Spleen (tissue), 11 donors: ENCODE data around the gene NPW. TPM values are rescaled to one million over a fixed set of nuclear protein-coding genes. Genes with fewer than 3 reads are reported as not detected.

Experiments used
- DNase-seq: peaks from one replicate; pipeline ENCODE4 v3.0.0-alpha.2; 2020
- H3K27ac ChIP-seq, 8 donors: fragments of 200-600 bp; sonication (generic) in 7 of 8; 1 replicate in 4 of 8; 2 replicates in 4 of 8; pipeline versions ENCODE4 v1.5.0 to v1.8.0; 2016 to 2021; ENCODE audit warnings: inconsistent platforms in 4 of 8, mild to moderate bottlenecking in 4 of 8, moderate library complexity in 1 of 8
- H3K27me3 ChIP-seq, 7 donors: fragments of 200-600 bp; sonication (generic) in 6 of 7; replicated peaks in 1 of 7; 1 replicate in 4 of 7; 2 replicates in 3 of 7; pipeline versions ENCODE4 v1.5.0 to v1.8.0; 2016 to 2021; ENCODE audit warnings: inconsistent platforms in 3 of 7, mild to moderate bottlenecking in 1 of 7
- H3K36me3 ChIP-seq, 6 donors: fragments of 200-600 bp; sonication (generic) in 5 of 6; 1 replicate in 4 of 6; 2 replicates in 2 of 6; pipeline versions ENCODE4 v1.5.0 to v1.8.0; 2016 to 2021; ENCODE audit warnings: inconsistent platforms in 2 of 6
- H3K4me1 ChIP-seq, 6 donors: fragments of 200-600 bp; sonication (generic) in 5 of 6; 1 replicate in 3 of 6; 2 replicates in 3 of 6; pipeline versions ENCODE4 v1.5.0 to v1.8.0; 2016 to 2021; ENCODE audit warnings: inconsistent platforms in 3 of 6
- H3K4me3 ChIP-seq, 8 donors: fragments of 200-600 bp; sonication (generic) in 7 of 8; 1 replicate in 4 of 8; 2 replicates in 4 of 8; pipeline versions ENCODE4 v1.5.0 to v1.8.0; 2016 to 2021; ENCODE audit warnings: inconsistent platforms in 4 of 8, mild to moderate bottlenecking in 4 of 8, moderate library complexity in 2 of 8
- H3K9me3 ChIP-seq, 8 donors: fragments of 200-600 bp; sonication (generic) in 7 of 8; 1 replicate in 4 of 8; 2 replicates in 4 of 8; pipeline versions ENCODE4 v1.5.0 to v1.8.0; 2016 to 2021; ENCODE audit warnings: inconsistent platforms in 4 of 8
- CTCF ChIP-seq, 11 experiments: fragments of 200-600 bp in 7 of 11; fragments of 450-650 bp in 4 of 11; sonication (generic) in 4 of 11; IDR thresholded peaks in 8 of 11; conservative IDR thresholded peaks in 3 of 11; 1 replicate in 7 of 11; 2 replicates in 4 of 11; pipeline versions ENCODE4 v1.4.0 to v1.8.0; 2016 to 2021; ENCODE audit warnings: antibody characterized with exemption in 11 of 11, inconsistent platforms in 4 of 11, mild to moderate bottlenecking in 1 of 11
- POLR2A ChIP-seq, 3 donors: fragments of 450-650 bp; IDR thresholded peaks; one replicate each; pipeline ENCODE4 v1.5.1; 2017; ENCODE audit warnings: antibody characterized with exemption in 3 of 3, mild to moderate bottlenecking in 1 of 3
- POLR2AphosphoS5 ChIP-seq, 3 donors: sonication (generic); formaldehyde crosslinking; IDR thresholded peaks; one replicate each; pipeline ENCODE4 v1.5.1; 2017; ENCODE audit warnings: antibody characterized with exemption in 3 of 3
- WGBS, 5 donors: extraction: QIAGEN DNeasy Blood & Tissue Kit in 3 of 5; methylation state at CpG; one replicate each; pipeline versions ENCODE4 v1.1.5 to v1.1.7; 2013 to 2018; 5-methylcytosine and 5-hydroxymethylcytosine counted together
- intact Hi-C: fragments of 100-400 bp; cut with DNase I; formaldehyde crosslinking; loops from one replicate; pipeline ENCODE4 v1.15.0; 2023; ENCODE audit warnings: low total_unique reads
- polyA plus RNA-seq, 3 donors: library from polyadenylated mRNA; stranded (reverse); fragments of 200-250 nt; gene quantifications; one replicate each; pipeline ENCODE4 v1.2.1, GENCODE V29; 2013
- total RNA-seq, 7 donors: library from RNA; depleted of rRNA in 3 of 7; stranded (reverse); fragments of >200 nt in 3 of 7; fragmentation: NEBNext Ultra II Directional in 4 of 7; extraction: Animal tissue kit (Norgen Biotek cat#: 25700) in 4 of 7; gene quantifications; one replicate each; pipeline versions ENCODE4 v1.1.0 to v1.2.1, GENCODE V29; 2016 to 2021
- donor health status: healthy with polysubstance abuse.
- donor health status: DM: no; HTN: no; CAD: no; lungs with moderate emphysema.
- donor health status: DM: no; HTN: no; CAD: no.
- donor health status: Bipolar disorder and iron deficiency.
- donor health status: healthy.
- donor health status: DM: no; HTN: no; CAD: no.
- donor health status: DM: yes; HTN: yes; CAD: no.

Gene NPW
- total and polyA plus RNA-seq, 10 donors, result 0.30 to 2.5 (median 0.94) TPM; not detected in 3

GRCh38 chr16:2034696-2035430 is 15.3 kb downstream of the NPW start:
- no peak for DNase-seq
- intact Hi-C loops, result no loop called here
- Histone ChIP-seq H3K27me3 (peaks cover 0 to 13% (median 0%) of the 10 kb centered on the region in 7 donors), H3K9me3 (no peaks in the 10 kb centered on the region), H3K36me3 (peaks cover 0 to 34% (median 4%) of the 10 kb centered on the region in 6 donors), H3K4me3 (peak overlapping the region in 4 of 8 donors; percentile 12 to 49 (median 31)), H3K4me1 (peaks cover 21 to 97% (median 81%) of the 10 kb centered on the region in 6 donors), H3K27ac (peak overlapping the region; percentile 53 to 85 (median 78))
- TF ChIP-seq CTCF (IDR thresholded peaks at IDR 0.05 in 8 of 11, conservative IDR thresholded peaks at IDR 0.05 in 3 of 11), result no peak
- no peak for TF ChIP-seq POLR2A (IDR thresholded peaks at IDR 0.05)
- peak in 2 of 3 donors; percentile 26 to 28 for TF ChIP-seq POLR2AphosphoS5 (IDR thresholded peaks at IDR 0.05)
- WGBS, 5 donors, result 73 to 83% (median 77%) methylated on average over 14 to 17 of the region's 17 CpGs

DNA sequence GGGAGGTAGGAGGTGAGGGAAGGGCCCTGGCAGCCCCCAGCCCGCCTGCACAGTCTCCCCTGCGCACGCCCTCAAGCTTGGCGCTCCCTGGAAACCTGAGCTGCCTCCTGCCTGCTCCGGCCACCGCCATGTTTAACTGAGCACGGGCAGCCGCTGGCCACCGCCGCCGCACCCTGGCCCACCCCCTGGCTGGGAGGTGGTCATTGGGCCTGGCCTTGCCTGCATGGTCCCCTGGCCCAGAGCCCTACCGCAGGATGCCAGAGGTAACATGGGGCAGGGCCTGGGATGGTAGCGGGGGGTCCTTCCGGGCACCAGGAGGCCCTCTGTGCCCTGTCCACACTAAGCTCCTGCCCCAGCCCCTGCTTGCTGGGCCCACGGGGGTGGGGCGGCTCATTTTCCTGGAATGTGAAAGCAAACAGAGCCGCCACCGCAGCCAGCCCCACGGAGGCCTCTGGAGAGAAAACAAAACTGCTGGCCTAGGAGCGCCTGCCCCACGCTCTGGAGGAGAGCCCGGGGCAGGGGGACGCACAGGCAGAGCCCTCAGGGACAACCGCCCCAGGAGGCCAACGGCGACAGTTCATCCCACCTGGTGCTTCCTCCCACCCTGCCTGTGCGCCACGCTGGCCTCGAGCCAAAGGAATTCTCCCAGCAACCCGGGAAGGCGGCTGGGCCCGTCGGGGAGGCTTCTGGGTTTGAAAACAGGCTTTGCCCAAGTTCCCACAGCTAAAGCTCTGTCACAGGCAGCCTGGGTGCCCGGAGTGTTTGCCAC is 16.0 kb downstream of the NPW start:
- peaks cover 0 to 34% (median 4%) of the 10 kb centered on the region in 6 donors for H3K36me3 ChIP-seq
- H3K4me1 ChIP-seq, result peaks cover 23 to 97% (median 80%) of the 10 kb centered on the region in 6 donors
- H3K9me3 ChIP-seq, result no peaks in the 10 kb centered on the region
- no peak for DNase-seq
- 56 to 81% (median 68%) methylated on average over 9 to 34 of the region's 34 CpGs for WGBS, 5 donors
- peak overlapping the region in 4 of 8 donors; percentile 12 to 49 (median 31) for H3K4me3 ChIP-seq
- peak overlapping the region; percentile 63 to 85 (median 78) for H3K27ac ChIP-seq
- intact Hi-C loops, result no loop called here
- H3K27me3 ChIP-seq, result peaks cover 0 to 13% (median 0%) of the 10 kb centered on the region in 7 donors
- TF ChIP-seq POLR2AphosphoS5 (IDR thresholded peaks at IDR 0.05) (peak in 2 of 3 donors; percentile 50 to 55), CTCF (IDR thresholded peaks at IDR 0.05 in 8 of 11, conservative IDR thresholded peaks at IDR 0.05 in 3 of 11) (no peak)

- peaks cover 0 to 34% (median 4%) of the 10 kb centered on the region in 6 donors for H3K36me3 ChIP-seq
- intact Hi-C loops, result no loop called here
- H3K4me1 ChIP-seq, result peaks cover 30 to 97% (median 79%) of the 10 kb centered on the region in 6 donors
- H3K4me3 ChIP-seq, result peak overlapping the region in 4 of 8 donors; percentile 12 to 49 (median 31)
- WGBS, 5 donors, result 84 to 88% (median 87%) methylated on average over 23 to 47 of the region's 47 CpGs
- DNase-seq, result no peak
- TF ChIP-seq POLR2A (IDR thresholded peaks at IDR 0.05) (no peak), CTCF (IDR thresholded peaks at IDR 0.05 in 8 of 11, conservative IDR thresholded peaks at IDR 0.05 in 3 of 11) (no peak), POLR2AphosphoS5 (IDR thresholded peaks at IDR 0.05) (no peak)
- peaks cover 0 to 13% (median 0%) of the 10 kb centered on the region in 7 donors for H3K27me3 ChIP-seq
- peak overlapping the region; percentile 63 to 85 (median 78) for H3K27ac ChIP-seq
- H3K9me3 ChIP-seq, result no peaks in the 10 kb centered on the region
These were observed 16.8 kb downstream of the NPW start for GRCh38 chr16:2036200-2036966.
